ENCODE data around the gene TMEM119. TPM values are rescaled to one million over a fixed set of nuclear protein-coding genes. Genes with fewer than 3 reads are reported as not detected.

TMEM119 gene
- total and polyA plus RNA-seq, 2 of the 4 experiments (the other 2 are of a cell fraction) = 8.1 to 9.2 TPM

- CTCF ChIA-PET = no interaction called here
- 94% methylated on average over 6 of the region's 8 CpGs; no CpG with 5 or more reads in 1 of the 2 experiments for WGBS, 2 experiments (ENCODE audit: extremely low coverage in 2 of 2, insufficient read length in 1 of 2)
- no peak overlapping the region for H2AK9ac ChIP-seq (replicated peaks; ENCODE audit: low read depth, low read length, poor library complexity)
Measured at GRCh38 chr12:108623577-108623976, 25.7 kb upstream of the TMEM119 start.

More at GRCh38 chr12:108623577-108623976, 25.7 kb upstream of the TMEM119 start:
- Histone ChIP-seq H2AK5ac (ENCODE audit: low read depth, low read length) (peak overlapping the region; percentile 39; the same call in 1 of the 2 replicates), H3K14ac (replicated peaks; ENCODE audit: low read depth, low read length) (no peak overlapping the region), H3K56ac (ENCODE audit: extremely low read depth, insufficient read depth, low read length) (no peak overlapping the region), H3K23ac (ENCODE audit: low read depth, low read length) (no peak overlapping the region), H4K91ac (ENCODE audit: insufficient read depth, low read depth, low read length) (no peak overlapping the region), H4K5ac (ENCODE audit: low read depth, low read length) (no peak overlapping the region), H3K4ac (ENCODE audit: low read depth, low read length) (no peak overlapping the region), H3K4me2 (ENCODE audit: low read depth, low read length) (no peak overlapping the region), H3K4me3 (ENCODE audit: insufficient read depth, low read depth, low read length) (no peak overlapping the region), H2BK120ac (ENCODE audit: low read depth, low read length) (no peak overlapping the region), H3K79me1 (ENCODE audit: low read depth in 1 of 2, low read length in 2 of 2) (0 out of 4 replicates have a peak, but pooled peaks cover 0 to under 1% of the 10 kb centered on the region in 2 experiments), H3K9me3 (ENCODE audit: control insufficient read depth, insufficient read depth, low read length) (no peaks in the 10 kb centered on the region), H3K9me1 (ENCODE audit: insufficient read depth, low read length) (peaks cover 12% of the 10 kb centered on the region), H2BK15ac (ENCODE audit: low read depth, low read length) (no peak overlapping the region), H2BK20ac (ENCODE audit: low read depth, low read length) (no peak overlapping the region), H3K18ac (ENCODE audit: low read depth, low read length) (no peak overlapping the region), H2AFZ (replicated peaks; ENCODE audit: low read length, poor library complexity) (peak overlapping the region; percentile 11), H4K20me1 (ENCODE audit: insufficient read depth, low read length) (no peaks in the 10 kb centered on the region), H3K27me3 (ENCODE audit: control insufficient read depth, insufficient read depth, low read length) (no peaks in the 10 kb centered on the region), H2BK5ac (ENCODE audit: low read depth, low read length, poor library complexity, severe bottlenecking) (no peak overlapping the region), H4K8ac (ENCODE audit: low read depth in 2 of 2, low read length in 2 of 2) (no peak overlapping the region), H3K27ac (ENCODE audit: insufficient read depth, low read length) (no peak overlapping the region), H3K9ac (ENCODE audit: low read depth, low read length) (no peak overlapping the region), H3K36me3 (ENCODE audit: control insufficient read depth, insufficient read depth, low read length) (no peaks in the 10 kb centered on the region), H3K4me1 (ENCODE audit: control insufficient read depth, insufficient read depth, low read length) (peaks cover 5% of the 10 kb centered on the region; the same call in 1 of the 2 replicates)
- TF ChIP-seq POLR2A (IDR thresholded peaks at IDR 0.05; ENCODE audit: low read depth, low read length) (no peak), BHLHE40 (IDR thresholded peaks at IDR 0.05; ENCODE audit: low read depth, low read length) (no peak), CHD1 (IDR thresholded peaks at IDR 0.05; ENCODE audit: low read depth, low read length) (no peak), MAFK (IDR thresholded peaks at IDR 0.05; ENCODE audit: low read depth, low read length) (no peak), SMC3 (IDR thresholded peaks at IDR 0.05; ENCODE audit: low read depth, low read length) (no peak), USF2 (IDR thresholded peaks at IDR 0.05; ENCODE audit: low read depth, low read length) (no peak), FOS (IDR thresholded peaks at IDR 0.05; ENCODE audit: low read depth, low read length) (no peak), RFX5 (IDR thresholded peaks at IDR 0.05; ENCODE audit: low read depth, low read length) (no peak), NFE2L2 (IDR thresholded peaks at IDR 0.05; ENCODE audit: low read depth, low read length) (no peak)
- in situ Hi-C loops (cut with MboI; ENCODE audit: low sequenced_read_pairs) (no loop called here), dilution Hi-C loops (cut with HindIII; ENCODE audit: low sequenced_read_pairs, unreplicated experiment) (no loop called here), intact Hi-C loops (cut with micrococcal nuclease) (no loop called here)
- POLR2A ChIA-PET (ENCODE audit: unreplicated experiment) = no interaction called here
- DNase-seq = no peak
- BruUV-seq (replicated peaks) = no TSS peak
- ATAC-seq (ENCODE audit: low read depth) = no peak

Data from IMR-90 (cell line).